ENCODE results near the gene CHTF18. TPM values are rescaled to one million over a fixed set of nuclear protein-coding genes. Genes with fewer than 3 reads are reported as not detected.
"Not testable (repeated sequence)": the region's sequence is repeated elsewhere in the genome, so short reads cannot be mapped to it uniquely, and the experiment has no call there.

The CHTF18 gene
- total RNA-seq, 2 donors from 2014 or later = 65.4 to 87.1 TPM

GRCh38 chr16:825341-826061, 37.1 kb downstream of the CHTF18 start:
- H3K4me1 Mint-ChIP-seq = no peaks in the 10 kb centered on the region
- H3K27ac Mint-ChIP-seq = no peak overlapping the region
- no peak for ATAC-seq (replicated peaks)
- H3K9me3 Mint-ChIP-seq = no peaks in the 10 kb centered on the region
- no peaks in the 10 kb centered on the region for H3K27me3 Mint-ChIP-seq
- H3K36me3 Mint-ChIP-seq (ENCODE audit: low read depth) = no peaks in the 10 kb centered on the region
- no peak overlapping the region for H3K4me3 Mint-ChIP-seq

- no peak overlapping the region for H3K27ac Mint-ChIP-seq
- no peak overlapping the region for H3K4me3 Mint-ChIP-seq
- no peaks in the 10 kb centered on the region for H3K27me3 Mint-ChIP-seq
- ATAC-seq (replicated peaks) = no peak
- no peaks in the 10 kb centered on the region for H3K36me3 Mint-ChIP-seq (ENCODE audit: low read depth)
- H3K9me3 Mint-ChIP-seq = no peaks in the 10 kb centered on the region
- no peaks in the 10 kb centered on the region for H3K4me1 Mint-ChIP-seq
Observed at GRCh38 chr16:827513-827912, 39.1 kb downstream of the CHTF18 start.

GRCh38 chr16:828891-829290, 40.5 kb downstream of the CHTF18 start:
- no peak overlapping the region for H3K4me3 Mint-ChIP-seq
- H3K27me3 Mint-ChIP-seq = no peaks in the 10 kb centered on the region
- no peak overlapping the region for H3K27ac Mint-ChIP-seq
- H3K36me3 Mint-ChIP-seq (ENCODE audit: low read depth) = no peaks in the 10 kb centered on the region
- ATAC-seq (replicated peaks) = no peak
- no peaks in the 10 kb centered on the region for H3K4me1 Mint-ChIP-seq
- H3K9me3 Mint-ChIP-seq = no peaks in the 10 kb centered on the region

- H3K27me3 Mint-ChIP-seq = no peaks in the 10 kb centered on the region
- no peaks in the 10 kb centered on the region for H3K36me3 Mint-ChIP-seq (ENCODE audit: low read depth)
- H3K27ac Mint-ChIP-seq = no peak overlapping the region
- no peaks in the 10 kb centered on the region for H3K4me1 Mint-ChIP-seq
- no peak for ATAC-seq (replicated peaks)
- H3K9me3 Mint-ChIP-seq = no peaks in the 10 kb centered on the region
- no peak overlapping the region for H3K4me3 Mint-ChIP-seq
Observed at GRCh38 chr16:830107-830870, 41.9 kb downstream of the CHTF18 start.

- ATAC-seq (replicated peaks) = no peak
- Mint-ChIP-seq H3K4me3 (no peak overlapping the region), H3K27me3 (no peaks in the 10 kb centered on the region), H3K27ac (no peak overlapping the region), H3K36me3 (ENCODE audit: low read depth) (no peaks in the 10 kb centered on the region), H3K9me3 (no peaks in the 10 kb centered on the region), H3K4me1 (no peaks in the 10 kb centered on the region)
Observed at GRCh38 chr16:830871-831570, 42.6 kb downstream of the CHTF18 start.

GRCh38 chr16:831571-832413, 43.4 kb downstream of the CHTF18 start:
- no peaks in the 10 kb centered on the region for H3K4me1 Mint-ChIP-seq
- no peaks in the 10 kb centered on the region for H3K9me3 Mint-ChIP-seq
- no peaks in the 10 kb centered on the region for H3K27me3 Mint-ChIP-seq
- no peak for ATAC-seq (replicated peaks)
- no peaks in the 10 kb centered on the region for H3K36me3 Mint-ChIP-seq (ENCODE audit: low read depth)
- no peak overlapping the region for H3K27ac Mint-ChIP-seq
- H3K4me3 Mint-ChIP-seq = no peak overlapping the region

GRCh38 chr16:832652-833336, 44.4 kb downstream of the CHTF18 start:
- no peak for ATAC-seq (replicated peaks)
- Mint-ChIP-seq H3K4me3 (no peak overlapping the region), H3K4me1 (no peaks in the 10 kb centered on the region), H3K36me3 (ENCODE audit: low read depth) (no peaks in the 10 kb centered on the region), H3K27me3 (no peaks in the 10 kb centered on the region), H3K9me3 (no peaks in the 10 kb centered on the region), H3K27ac (no peak overlapping the region)

- no peak overlapping the region for H3K4me3 Mint-ChIP-seq
- no peaks in the 10 kb centered on the region for H3K36me3 Mint-ChIP-seq (ENCODE audit: low read depth)
- ATAC-seq (replicated peaks) = no peak
Observed at GRCh38 chr16:833411-833810, 45.0 kb downstream of the CHTF18 start.

GRCh38 chr16:835373-835772, 47.0 kb downstream of the CHTF18 start:
- Mint-ChIP-seq H3K4me3 (no peak overlapping the region), H3K27me3 (no peaks in the 10 kb centered on the region), H3K36me3 (ENCODE audit: low read depth) (no peaks in the 10 kb centered on the region), H3K27ac (no peak overlapping the region), H3K9me3 (no peaks in the 10 kb centered on the region), H3K4me1 (no peaks in the 10 kb centered on the region)
- no peak for ATAC-seq (replicated peaks)

More at GRCh38 chr16:833411-833810, 45.0 kb downstream of the CHTF18 start:
- no peaks in the 10 kb centered on the region for H3K9me3 Mint-ChIP-seq
- H3K27me3 Mint-ChIP-seq = no peaks in the 10 kb centered on the region
- no peak overlapping the region for H3K27ac Mint-ChIP-seq
- H3K4me1 Mint-ChIP-seq = no peaks in the 10 kb centered on the region

- no peak overlapping the region for H3K4me3 Mint-ChIP-seq
- no peaks in the 10 kb centered on the region for H3K9me3 Mint-ChIP-seq
- no peaks in the 10 kb centered on the region for H3K4me1 Mint-ChIP-seq
- no peaks in the 10 kb centered on the region for H3K27me3 Mint-ChIP-seq
- no peak overlapping the region for H3K27ac Mint-ChIP-seq
- H3K36me3 Mint-ChIP-seq (ENCODE audit: low read depth) = no peaks in the 10 kb centered on the region
- no peak for ATAC-seq (replicated peaks)
Observed at GRCh38 chr16:836221-836620, 47.8 kb downstream of the CHTF18 start.

- H3K27me3 Mint-ChIP-seq; H3K4me3 Mint-ChIP-seq; ATAC-seq (replicated peaks); H3K9me3 Mint-ChIP-seq; H3K4me1 Mint-ChIP-seq; H3K36me3 Mint-ChIP-seq (ENCODE audit: low read depth); H3K27ac Mint-ChIP-seq: not testable (repeated sequence)
Observed at GRCh38 chr16:836822-837221, 48.4 kb downstream of the CHTF18 start.

GRCh38 chr16:838741-839140, 50.3 kb downstream of the CHTF18 start:
- H3K36me3 Mint-ChIP-seq (ENCODE audit: low read depth) = no peaks in the 10 kb centered on the region
- no peaks in the 10 kb centered on the region for H3K27me3 Mint-ChIP-seq
- H3K4me1 Mint-ChIP-seq = no peaks in the 10 kb centered on the region
- no peak overlapping the region for H3K27ac Mint-ChIP-seq
- H3K9me3 Mint-ChIP-seq = no peaks in the 10 kb centered on the region
- no peak for ATAC-seq (replicated peaks)
- H3K4me3 Mint-ChIP-seq = no peak overlapping the region

- H3K36me3 Mint-ChIP-seq (ENCODE audit: low read depth) = no peaks in the 10 kb centered on the region
- H3K9me3 Mint-ChIP-seq = no peaks in the 10 kb centered on the region
- no peaks in the 10 kb centered on the region for H3K4me1 Mint-ChIP-seq
- no peak overlapping the region for H3K27ac Mint-ChIP-seq
- H3K4me3 Mint-ChIP-seq = no peak overlapping the region
- H3K27me3 Mint-ChIP-seq = no peaks in the 10 kb centered on the region
- ATAC-seq (replicated peaks) = no peak
Observed at GRCh38 chr16:839643-840408, 51.4 kb downstream of the CHTF18 start.
